ENCODE results near the gene MN1. TPM values are rescaled to one million over a fixed set of nuclear protein-coding genes. Genes with fewer than 3 reads are reported as not detected.

The MN1 gene
- total RNA-seq, 2 experiments from 2014 or later: 0.07 TPM; not detected in 1

GRCh38 chr22:27839057-27839660, 37.6 kb upstream of the MN1 start:
- H3K4me1 Mint-ChIP-seq (ENCODE audit: low read depth): no peaks in the 10 kb centered on the region
- H3K36me3 Mint-ChIP-seq: peaks cover 20% of the 10 kb centered on the region
- no peaks in the 10 kb centered on the region for H3K27me3 Mint-ChIP-seq
- H3K27ac Mint-ChIP-seq: no peak overlapping the region
- ChIA-PET CTCF (interaction anchor here (0.6 kb wide), 1 partner anchor 1077 kb away, joined by 3 read pairs; no protein-coding TSS in a partner anchor), POLR2A (no interaction called here)
- H3K4me3 Mint-ChIP-seq: no peak overlapping the region
- H3K9me3 Mint-ChIP-seq: peaks cover 8% of the 10 kb centered on the region
- no peak for DNase-seq
- intact Hi-C loops (cut with micrococcal nuclease): no loop called here

GRCh38 chr22:27836181-27836580, 34.6 kb upstream of the MN1 start:
- Mint-ChIP-seq H3K4me3 (no peak overlapping the region), H3K27me3 (no peaks in the 10 kb centered on the region), H3K36me3 (peaks cover 18% of the 10 kb centered on the region), H3K9me3 (peaks cover 8% of the 10 kb centered on the region), H3K27ac (no peak overlapping the region), H3K4me1 (ENCODE audit: low read depth) (peaks cover 6% of the 10 kb centered on the region)
- ChIA-PET CTCF (no interaction called here), POLR2A (no interaction called here)
- no peak for DNase-seq
- intact Hi-C loops (cut with micrococcal nuclease): no loop called here

GRCh38 chr22:27835446-27835845, 33.9 kb upstream of the MN1 start:
- H3K27ac Mint-ChIP-seq: no peak overlapping the region
- no peak for DNase-seq
- H3K4me3 Mint-ChIP-seq: no peak overlapping the region
- CTCF ChIA-PET: no interaction called here
- POLR2A ChIA-PET: no interaction called here
- peaks cover 6% of the 10 kb centered on the region for H3K4me1 Mint-ChIP-seq (ENCODE audit: low read depth)
- intact Hi-C loops (cut with micrococcal nuclease): no loop called here
- H3K9me3 Mint-ChIP-seq: peaks cover 8% of the 10 kb centered on the region
- no peaks in the 10 kb centered on the region for H3K27me3 Mint-ChIP-seq
- H3K36me3 Mint-ChIP-seq: peaks cover 16% of the 10 kb centered on the region

GRCh38 chr22:27834364-27835185, 33.0 kb upstream of the MN1 start:
- no peak for DNase-seq
- ChIA-PET POLR2A (no interaction called here), CTCF (no interaction called here)
- Mint-ChIP-seq H3K27ac (no peak overlapping the region), H3K9me3 (peaks cover 8% of the 10 kb centered on the region), H3K36me3 (peaks cover 9% of the 10 kb centered on the region), H3K27me3 (no peaks in the 10 kb centered on the region), H3K4me1 (ENCODE audit: low read depth) (peaks cover 6% of the 10 kb centered on the region), H3K4me3 (no peak overlapping the region)
- intact Hi-C loops (cut with micrococcal nuclease): no loop called here

- peaks cover 6% of the 10 kb centered on the region for H3K36me3 Mint-ChIP-seq
- no peaks in the 10 kb centered on the region for H3K27me3 Mint-ChIP-seq
- intact Hi-C loops (cut with micrococcal nuclease): no loop called here
- H3K4me1 Mint-ChIP-seq (ENCODE audit: low read depth): peaks cover 6% of the 10 kb centered on the region
- H3K4me3 Mint-ChIP-seq: no peak overlapping the region
- peaks cover 7% of the 10 kb centered on the region for H3K9me3 Mint-ChIP-seq
- POLR2A ChIA-PET: no interaction called here
- CTCF ChIA-PET: no interaction called here
- no peak overlapping the region for H3K27ac Mint-ChIP-seq
- no peak for DNase-seq
Measured at GRCh38 chr22:27833803-27834202, 32.2 kb upstream of the MN1 start.

- ChIA-PET CTCF (no interaction called here), POLR2A (no interaction called here)
- Mint-ChIP-seq H3K9me3 (peaks cover 2% of the 10 kb centered on the region), H3K4me1 (ENCODE audit: low read depth) (peaks cover 6% of the 10 kb centered on the region), H3K27me3 (no peaks in the 10 kb centered on the region), H3K4me3 (no peak overlapping the region), H3K27ac (no peak overlapping the region), H3K36me3 (peaks cover 3% of the 10 kb centered on the region)
- no peak for DNase-seq
- intact Hi-C loops (cut with micrococcal nuclease): no loop called here
Measured at GRCh38 chr22:27832606-27833005, 31.1 kb upstream of the MN1 start.

GRCh38 chr22:27829620-27830019, 28.1 kb upstream of the MN1 start:
- no peaks in the 10 kb centered on the region for H3K27me3 Mint-ChIP-seq
- peaks cover 6% of the 10 kb centered on the region for H3K4me1 Mint-ChIP-seq (ENCODE audit: low read depth)
- H3K9me3 Mint-ChIP-seq: no peaks in the 10 kb centered on the region
- no peak overlapping the region for H3K4me3 Mint-ChIP-seq
- ChIA-PET CTCF (interaction anchor here (0.6 kb wide), 1 partner anchor 1101 kb away, joined by 6 read pairs; no protein-coding TSS in a partner anchor), POLR2A (no interaction called here)
- H3K27ac Mint-ChIP-seq: no peak overlapping the region
- H3K36me3 Mint-ChIP-seq: peaks cover 2% of the 10 kb centered on the region
- DNase-seq: no peak
- intact Hi-C loops (cut with micrococcal nuclease): no loop called here

- H3K36me3 Mint-ChIP-seq: no peaks in the 10 kb centered on the region
- POLR2A ChIA-PET: no interaction called here
- H3K27ac Mint-ChIP-seq: no peak overlapping the region
Measured at GRCh38 chr22:27827604-27828587, 26.3 kb upstream of the MN1 start.

GRCh38 chr22:27825174-27825573, 23.6 kb upstream of the MN1 start:
- Mint-ChIP-seq H3K27ac (no peak overlapping the region), H3K27me3 (no peaks in the 10 kb centered on the region), H3K36me3 (no peaks in the 10 kb centered on the region), H3K4me1 (ENCODE audit: low read depth) (no peaks in the 10 kb centered on the region), H3K9me3 (no peaks in the 10 kb centered on the region), H3K4me3 (no peak overlapping the region)
- intact Hi-C loops (cut with micrococcal nuclease): no loop called here
- peak; percentile 46 for DNase-seq
- POLR2A ChIA-PET: no interaction called here
- CTCF ChIA-PET: interaction anchor here (0.7 kb wide), 1 partner anchor 104 kb away, joined by 3 read pairs; no protein-coding TSS in a partner anchor

More at GRCh38 chr22:27827604-27828587, 26.3 kb upstream of the MN1 start:
- DNase-seq: no peak
- no peaks in the 10 kb centered on the region for H3K9me3 Mint-ChIP-seq
- CTCF ChIA-PET: no interaction called here
- intact Hi-C loops (cut with micrococcal nuclease): no loop called here
- no peak overlapping the region for H3K4me3 Mint-ChIP-seq
- H3K27me3 Mint-ChIP-seq: no peaks in the 10 kb centered on the region
- peaks cover 6% of the 10 kb centered on the region for H3K4me1 Mint-ChIP-seq (ENCODE audit: low read depth)

- no peaks in the 10 kb centered on the region for H3K4me1 Mint-ChIP-seq (ENCODE audit: low read depth)
- POLR2A ChIA-PET: no interaction called here
- DNase-seq: no peak
- H3K9me3 Mint-ChIP-seq: no peaks in the 10 kb centered on the region
- H3K36me3 Mint-ChIP-seq: no peaks in the 10 kb centered on the region
- H3K27me3 Mint-ChIP-seq: no peaks in the 10 kb centered on the region
- no peak overlapping the region for H3K27ac Mint-ChIP-seq
- intact Hi-C loops (cut with micrococcal nuclease): no loop called here
- H3K4me3 Mint-ChIP-seq: no peak overlapping the region
- CTCF ChIA-PET: no interaction called here
Measured at GRCh38 chr22:27823221-27823620, 21.7 kb upstream of the MN1 start.

GRCh38 chr22:27820896-27821866, 19.6 kb upstream of the MN1 start:
- no peak overlapping the region for H3K4me3 Mint-ChIP-seq
- no peak for DNase-seq
- H3K27ac Mint-ChIP-seq: no peak overlapping the region
- no peaks in the 10 kb centered on the region for H3K9me3 Mint-ChIP-seq
- H3K4me1 Mint-ChIP-seq (ENCODE audit: low read depth): no peaks in the 10 kb centered on the region
- no peaks in the 10 kb centered on the region for H3K27me3 Mint-ChIP-seq
- ChIA-PET CTCF (no interaction called here), POLR2A (no interaction called here)
- H3K36me3 Mint-ChIP-seq: no peaks in the 10 kb centered on the region
- intact Hi-C loops (cut with micrococcal nuclease): no loop called here

All from activated CD4-positive, alpha-beta memory T cell treated with anti-CD3 and anti-CD28 coated beads for 36 hours (primary cell).